ENCODE data around the gene METAP1. TPM values are rescaled to one million over a fixed set of nuclear protein-coding genes. Genes with fewer than 3 reads are reported as not detected.
"Not testable (repeated sequence)": the region's sequence is repeated elsewhere in the genome, so short reads cannot be mapped to it uniquely, and the experiment has no call there.

METAP1 gene
- polyA plus RNA-seq, 3 donors, result 15.9 to 21.7 (median 20.6) TPM

- Mint-ChIP-seq H3K36me3 (peaks cover 68 to 98% of the 10 kb centered on the region in 2 donors), H3K4me1 (no peaks in the 10 kb centered on the region), H3K4me3 (no peak overlapping the region), H3K9me3 (no peaks in the 10 kb centered on the region), H3K27me3 (ENCODE audit: low read depth in 3 of 3) (peaks cover 0 to 1% (median 0%) of the 10 kb centered on the region in 3 donors), H3K27ac (peak overlapping the region in 1 of 7 donors; percentile 59)
- no peaks in the 10 kb centered on the region for H3K27me3 ChIP-seq (ENCODE audit: control insufficient read depth in 2 of 2, insufficient read depth in 2 of 2, low read length in 2 of 2)
- DNase-seq, result no peak
- no peak overlapping the region for H3K9ac ChIP-seq (ENCODE audit: insufficient read depth, low read length, poor library complexity, severe bottlenecking)
- no peaks in the 10 kb centered on the region for H3K4me1 ChIP-seq (ENCODE audit: control insufficient read depth in 1 of 2, insufficient read depth in 2 of 2, low read length in 2 of 2)
- H3K27ac ChIP-seq (ENCODE audit: low read depth in 1 of 2, low read length in 2 of 2), result no peak overlapping the region
- no peak for TF ChIP-seq CTCF (IDR thresholded peaks at IDR 0.05)
- H2AFZ ChIP-seq (ENCODE audit: insufficient read depth, low read depth, low read length, poor library complexity, severe bottlenecking), result no peak overlapping the region
- WGBS (ENCODE audit: insufficient coverage), result no CpG with 5 or more reads among the region's 5 CpGs
- no peak overlapping the region for H3K4me2 ChIP-seq (replicated peaks; ENCODE audit: extremely low read depth, low read length, poor library complexity, severe bottlenecking)
- intact Hi-C loops (cut with micrococcal nuclease), result no loop called here
- peaks cover 3% of the 10 kb centered on the region for H3K79me2 ChIP-seq (ENCODE audit: insufficient read depth, low read length)
- peaks cover 84 to 98% of the 10 kb centered on the region in 2 donors for H3K36me3 ChIP-seq (replicated peaks in 1 of 2; ENCODE audit: control insufficient read depth in 1 of 2, insufficient read depth in 2 of 2, low read length in 2 of 2)
- H4K20me1 ChIP-seq (ENCODE audit: insufficient read depth, low read length), result no peaks in the 10 kb centered on the region
- no peak overlapping the region for H3K4me3 ChIP-seq (replicated peaks in 1 of 3; ENCODE audit: low read depth in 2 of 3, low read length in 3 of 3)
- H3K9me3 ChIP-seq (replicated peaks in 1 of 2; ENCODE audit: control insufficient read depth in 1 of 2, insufficient read depth in 1 of 2, low read length in 2 of 2), result no peaks in the 10 kb centered on the region
Measured at GRCh38 chr4:99078931-99079624, 83.6 kb downstream of the METAP1 start.

- Histone ChIP-seq H3K27ac (ENCODE audit: low read depth in 1 of 2, low read length in 2 of 2) (no peak overlapping the region), H2AFZ (ENCODE audit: insufficient read depth, low read depth, low read length, poor library complexity, severe bottlenecking) (no peak overlapping the region), H3K9ac (ENCODE audit: insufficient read depth, low read length, poor library complexity, severe bottlenecking) (no peak overlapping the region), H3K27me3 (ENCODE audit: control insufficient read depth in 2 of 2, insufficient read depth in 2 of 2, low read length in 2 of 2) (no peaks in the 10 kb centered on the region), H4K20me1 (ENCODE audit: insufficient read depth, low read length) (no peaks in the 10 kb centered on the region), H3K4me3 (replicated peaks in 1 of 3; ENCODE audit: low read depth in 2 of 3, low read length in 3 of 3) (no peak overlapping the region), H3K4me1 (ENCODE audit: control insufficient read depth in 1 of 2, insufficient read depth in 2 of 2, low read length in 2 of 2) (no peaks in the 10 kb centered on the region), H3K36me3 (replicated peaks in 1 of 2; ENCODE audit: control insufficient read depth in 1 of 2, insufficient read depth in 2 of 2, low read length in 2 of 2) (peaks cover 85 to 98% of the 10 kb centered on the region in 2 donors), H3K79me2 (ENCODE audit: insufficient read depth, low read length) (peaks cover 3% of the 10 kb centered on the region), H3K4me2 (replicated peaks; ENCODE audit: extremely low read depth, low read length, poor library complexity, severe bottlenecking) (no peak overlapping the region), H3K9me3 (replicated peaks in 1 of 2; ENCODE audit: control insufficient read depth in 1 of 2, insufficient read depth in 1 of 2, low read length in 2 of 2) (no peaks in the 10 kb centered on the region)
- DNase-seq, result no peak
- no peaks in the 10 kb centered on the region for H3K27me3 Mint-ChIP-seq (ENCODE audit: low read depth in 3 of 3)
- WGBS (ENCODE audit: insufficient coverage), result no CpG with 5 or more reads among the region's 5 CpGs
- no peak for TF ChIP-seq CTCF (IDR thresholded peaks at IDR 0.05)
- no peak overlapping the region for H3K4me3 Mint-ChIP-seq
- peak overlapping the region in 1 of 7 donors; percentile 66 for H3K27ac Mint-ChIP-seq
- H3K36me3 Mint-ChIP-seq, result peaks cover 68 to 95% of the 10 kb centered on the region in 2 donors
- no peaks in the 10 kb centered on the region for H3K4me1 Mint-ChIP-seq
- H3K9me3 Mint-ChIP-seq, result no peaks in the 10 kb centered on the region
- intact Hi-C loops (cut with micrococcal nuclease), result no loop called here
Measured at GRCh38 chr4:99079625-99080295, 84.2 kb downstream of the METAP1 start.

GRCh38 chr4:99080869-99081268 lies 85.3 kb downstream of the METAP1 start:
- H3K4me3 Mint-ChIP-seq; H3K4me2 ChIP-seq (replicated peaks; ENCODE audit: extremely low read depth, low read length, poor library complexity, severe bottlenecking); H3K27me3 ChIP-seq (ENCODE audit: control insufficient read depth in 2 of 2, insufficient read depth in 2 of 2, low read length in 2 of 2); H3K27ac ChIP-seq (ENCODE audit: low read depth in 1 of 2, low read length in 2 of 2); H3K27ac Mint-ChIP-seq; H3K9me3 Mint-ChIP-seq; H3K4me1 Mint-ChIP-seq; H4K20me1 ChIP-seq (ENCODE audit: insufficient read depth, low read length); DNase-seq; H3K9ac ChIP-seq (ENCODE audit: insufficient read depth, low read length, poor library complexity, severe bottlenecking); H3K79me2 ChIP-seq (ENCODE audit: insufficient read depth, low read length); H3K4me3 ChIP-seq (replicated peaks in 1 of 3; ENCODE audit: low read depth in 2 of 3, low read length in 3 of 3); H3K9me3 ChIP-seq (replicated peaks in 1 of 2; ENCODE audit: control insufficient read depth in 1 of 2, insufficient read depth in 1 of 2, low read length in 2 of 2); H2AFZ ChIP-seq (ENCODE audit: insufficient read depth, low read depth, low read length, poor library complexity, severe bottlenecking); H3K27me3 Mint-ChIP-seq (ENCODE audit: low read depth in 3 of 3); intact Hi-C loops (cut with micrococcal nuclease); H3K4me1 ChIP-seq (ENCODE audit: control insufficient read depth in 1 of 2, insufficient read depth in 2 of 2, low read length in 2 of 2): not testable (repeated sequence)
- WGBS (ENCODE audit: insufficient coverage), result no CpG with 5 or more reads among the region's 6 CpGs
- peaks cover 79 to 97% of the 10 kb centered on the region in 2 donors for H3K36me3 ChIP-seq (replicated peaks in 1 of 2; ENCODE audit: control insufficient read depth in 1 of 2, insufficient read depth in 2 of 2, low read length in 2 of 2)
- peaks cover 70 to 95% of the 10 kb centered on the region in 2 donors for H3K36me3 Mint-ChIP-seq

Data from CD14-positive monocyte (primary cell).